ENCODE data around the gene ACMSD.

Gene ACMSD

GRCh38 chr2:134926231-134926931 lies 88.0 kb downstream of the ACMSD start:
- no peak for TF ChIP-seq CTCF (IDR thresholded peaks at IDR 0.05; ENCODE audit: control insufficient read depth, extremely low read depth, insufficient read depth)
- DNase-seq (ENCODE audit: low read depth), result no peak
- no peak overlapping the region for H3K4me3 ChIP-seq (ENCODE audit: low read depth, low read length)

- TF ChIP-seq CTCF (IDR thresholded peaks at IDR 0.05; ENCODE audit: control insufficient read depth, extremely low read depth, insufficient read depth), result no peak
- no peak for DNase-seq (ENCODE audit: low read depth)
- no peak overlapping the region for H3K4me3 ChIP-seq (ENCODE audit: low read depth, low read length)
These were observed 88.8 kb downstream of the ACMSD start for GRCh38 chr2:134927195-134927594.

- no peak for TF ChIP-seq CTCF (IDR thresholded peaks at IDR 0.05; ENCODE audit: control insufficient read depth, extremely low read depth, insufficient read depth)
- no peak for DNase-seq (ENCODE audit: low read depth)
- no peak overlapping the region for H3K4me3 ChIP-seq (ENCODE audit: low read depth, low read length)
These were observed 94.6 kb downstream of the ACMSD start for GRCh38 chr2:134932864-134933526.

- no peak for DNase-seq (ENCODE audit: low read depth)
- no peak overlapping the region for H3K4me3 ChIP-seq (ENCODE audit: low read depth, low read length)
- no peak for TF ChIP-seq CTCF (IDR thresholded peaks at IDR 0.05; ENCODE audit: control insufficient read depth, extremely low read depth, insufficient read depth)
These were observed 95.3 kb downstream of the ACMSD start for GRCh38 chr2:134933732-134934131.

GRCh38 chr2:134934150-134934549 lies 95.7 kb downstream of the ACMSD start:
- DNase-seq (ENCODE audit: low read depth), result no peak
- no peak overlapping the region for H3K4me3 ChIP-seq (ENCODE audit: low read depth, low read length)
- no peak for TF ChIP-seq CTCF (IDR thresholded peaks at IDR 0.05; ENCODE audit: control insufficient read depth, extremely low read depth, insufficient read depth)

- H3K4me3 ChIP-seq (ENCODE audit: low read depth, low read length), result no peak overlapping the region
- no peak for DNase-seq (ENCODE audit: low read depth)
- no peak for TF ChIP-seq CTCF (IDR thresholded peaks at IDR 0.05; ENCODE audit: control insufficient read depth, extremely low read depth, insufficient read depth)
These were observed 96.2 kb downstream of the ACMSD start for GRCh38 chr2:134934641-134935040.

All from LNCaP clone FGC (cell line).